ENCODE results near the gene SH3RF3.

- TF ChIP-seq CTCF (IDR thresholded peaks at IDR 0.05) = no peak
- no peak for TF ChIP-seq POLR2A (IDR thresholded peaks at IDR 0.05)
Observed at GRCh38 chr2:109346601-109347228, 217.7 kb downstream of the SH3RF3 start.

Measured in adrenal gland (tissue), 5 donors.